Kidney epithelial cell (primary cell): ENCODE measurements around the gene PSMD3. TPM values are rescaled to one million over a fixed set of nuclear protein-coding genes. Genes with fewer than 3 reads are reported as not detected.
"Not testable (repeated sequence)": the region's sequence is repeated elsewhere in the genome, so short reads cannot be mapped to it uniquely, and the experiment has no call there.

Experiments
- DNase-seq: peaks from one replicate; pipeline ENCODE4 v3.0.0-alpha.2; 2010; ENCODE audit warnings: low read depth
- H3K27me3 ChIP-seq: 2 replicates; pipeline ENCODE4 v1.6.0; 2011; ENCODE audit warnings: low read length; ENCODE audit not compliant: control insufficient read depth, insufficient read depth
- H3K36me3 ChIP-seq: 2 replicates; pipeline ENCODE4 v1.5.1; 2011; ENCODE audit warnings: low read length; ENCODE audit not compliant: control insufficient read depth, insufficient read depth
- H3K4me3 ChIP-seq: 2 replicates; pipeline ENCODE4 v1.5.1; 2011; ENCODE audit warnings: low read depth, mild to moderate bottlenecking, control low read depth, low read length
- total RNA-seq: library from RNA; depleted of rRNA; stranded (reverse); fragments of >200 nt; gene quantifications from 2 replicates; pipeline ENCODE4 v1.2.3, GENCODE V29; 2015
- TF ChIP-seq, protein P1 (sequence below): IDR thresholded peaks from 2 replicates; pipeline ENCODE4 v1.5.1; 2011; ENCODE audit warnings: mild to moderate bottlenecking, moderate library complexity, low read length, control low read depth, inconsistent platforms; ENCODE audit not compliant: insufficient read depth, poor library complexity, severe bottlenecking

PSMD3 gene
- total RNA-seq, 1 donor from 2014 or later = 104 TPM

DNA sequence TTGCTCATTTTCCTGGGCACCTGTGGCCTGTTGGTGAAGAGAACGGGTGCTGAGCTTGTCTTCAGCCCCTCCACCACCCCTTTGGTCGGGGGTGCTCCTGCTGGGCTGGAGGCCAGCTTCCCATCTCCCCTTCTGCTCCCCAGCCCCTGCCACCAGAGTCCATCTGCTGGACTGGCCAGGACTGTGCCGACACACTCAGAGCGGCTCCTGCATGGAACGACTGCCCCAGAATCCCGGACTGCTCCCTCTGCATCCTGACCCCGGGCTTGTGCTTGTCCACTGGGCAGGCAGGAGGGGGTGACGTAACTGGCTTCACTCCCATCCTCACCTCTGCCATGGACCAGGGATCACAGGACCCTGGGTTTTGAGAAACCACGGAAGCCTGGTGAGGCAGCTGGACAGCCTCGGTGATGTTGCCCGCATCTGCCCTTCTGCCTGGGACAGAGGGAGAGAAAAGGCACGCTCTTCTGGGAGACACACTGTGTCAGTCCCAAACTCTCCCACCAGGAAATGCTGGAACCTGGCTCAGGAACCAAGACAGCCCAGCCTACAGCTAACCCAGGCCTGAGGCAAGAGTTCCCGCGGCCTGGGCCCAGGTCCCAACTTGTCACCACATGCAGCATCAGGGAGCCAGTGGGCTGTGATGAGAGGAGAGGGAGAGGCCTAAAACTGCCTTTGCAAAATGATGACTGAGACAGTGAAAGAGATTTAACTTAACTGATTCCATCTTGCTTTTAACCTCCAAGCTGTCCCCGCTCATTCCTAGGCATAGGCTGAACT is 33.9 kb upstream of the PSMD3 start:
- H3K4me3 ChIP-seq = no peak overlapping the region
- H3K27me3 ChIP-seq = peaks cover 3% of the 10 kb centered on the region
- TF ChIP-seq, protein P1, sequence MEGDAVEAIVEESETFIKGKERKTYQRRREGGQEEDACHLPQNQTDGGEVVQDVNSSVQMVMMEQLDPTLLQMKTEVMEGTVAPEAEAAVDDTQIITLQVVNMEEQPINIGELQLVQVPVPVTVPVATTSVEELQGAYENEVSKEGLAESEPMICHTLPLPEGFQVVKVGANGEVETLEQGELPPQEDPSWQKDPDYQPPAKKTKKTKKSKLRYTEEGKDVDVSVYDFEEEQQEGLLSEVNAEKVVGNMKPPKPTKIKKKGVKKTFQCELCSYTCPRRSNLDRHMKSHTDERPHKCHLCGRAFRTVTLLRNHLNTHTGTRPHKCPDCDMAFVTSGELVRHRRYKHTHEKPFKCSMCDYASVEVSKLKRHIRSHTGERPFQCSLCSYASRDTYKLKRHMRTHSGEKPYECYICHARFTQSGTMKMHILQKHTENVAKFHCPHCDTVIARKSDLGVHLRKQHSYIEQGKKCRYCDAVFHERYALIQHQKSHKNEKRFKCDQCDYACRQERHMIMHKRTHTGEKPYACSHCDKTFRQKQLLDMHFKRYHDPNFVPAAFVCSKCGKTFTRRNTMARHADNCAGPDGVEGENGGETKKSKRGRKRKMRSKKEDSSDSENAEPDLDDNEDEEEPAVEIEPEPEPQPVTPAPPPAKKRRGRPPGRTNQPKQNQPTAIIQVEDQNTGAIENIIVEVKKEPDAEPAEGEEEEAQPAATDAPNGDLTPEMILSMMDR = no peak
- H3K36me3 ChIP-seq = no peaks in the 10 kb centered on the region
- no peak for DNase-seq

DNA sequence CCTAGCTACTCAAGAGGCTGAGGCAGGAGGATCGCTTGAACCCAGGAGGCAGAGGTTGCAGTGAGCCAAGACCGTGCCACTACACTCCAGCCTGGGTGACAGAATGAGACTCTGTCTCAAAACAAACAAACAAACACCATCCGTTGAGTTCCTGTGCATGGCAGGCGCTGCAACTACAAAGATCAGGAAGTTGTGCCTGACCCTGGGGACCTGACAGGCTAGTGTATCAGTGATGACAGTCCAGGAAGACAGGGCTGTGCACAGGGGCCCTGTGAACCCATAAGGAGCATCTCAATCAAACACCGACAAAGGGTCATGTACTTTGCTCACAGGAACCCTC is 32.1 kb upstream of the PSMD3 start:
- not testable (repeated sequence) for H3K36me3 ChIP-seq, DNase-seq, H3K27me3 ChIP-seq, H3K4me3 ChIP-seq

DNA sequence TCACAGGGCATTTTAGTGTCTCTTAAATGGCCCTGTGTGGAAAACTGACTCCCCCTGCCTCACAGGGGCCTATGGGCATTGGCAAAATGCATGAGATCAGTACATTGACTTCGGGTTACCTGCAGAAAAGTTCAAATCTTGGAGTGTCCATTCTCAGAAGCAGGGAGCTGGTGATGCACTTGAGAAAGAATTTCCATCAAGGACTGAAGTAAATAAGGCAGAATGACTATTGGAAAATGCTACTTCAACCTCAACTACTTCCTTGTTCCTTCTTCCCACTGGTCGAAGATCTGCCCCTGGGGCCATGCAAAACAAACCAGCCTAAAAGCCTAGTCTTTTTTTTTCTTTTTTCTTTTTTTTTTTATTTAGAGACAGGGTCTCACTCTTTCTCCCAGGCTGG is 31.6 kb upstream of the PSMD3 start:
- TF ChIP-seq, protein P1 = no peak
- H3K4me3 ChIP-seq = no peak overlapping the region
- DNase-seq = no peak
- no peaks in the 10 kb centered on the region for H3K36me3 ChIP-seq
- H3K27me3 ChIP-seq = peaks cover 3% of the 10 kb centered on the region

DNA sequence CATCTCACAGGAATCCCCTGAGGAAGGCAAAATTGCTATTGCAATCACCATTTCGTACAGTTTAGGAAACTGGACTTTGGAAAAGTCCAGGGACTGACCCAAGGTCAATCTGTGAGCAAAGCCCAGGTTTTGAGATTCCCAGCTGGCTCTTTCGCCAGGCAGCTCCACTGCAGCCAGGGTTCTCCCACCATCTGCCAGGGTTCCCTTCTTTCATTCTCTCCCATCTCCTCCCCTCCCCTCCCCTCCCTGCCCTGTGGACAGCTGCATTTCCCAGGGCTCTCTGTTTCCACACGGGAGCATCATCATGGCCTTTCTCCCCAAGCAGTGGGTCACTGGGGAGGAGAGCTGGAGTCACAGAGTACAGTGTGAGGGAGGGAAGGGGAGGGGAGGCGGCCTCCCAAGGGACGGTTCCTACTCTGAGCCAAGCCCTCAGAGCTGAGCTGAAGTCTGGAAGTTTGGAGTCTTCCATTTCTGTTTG is 29.7 kb upstream of the PSMD3 start:
- H3K4me3 ChIP-seq = no peak overlapping the region
- TF ChIP-seq, protein P1 = no peak
- no peaks in the 10 kb centered on the region for H3K36me3 ChIP-seq
- peaks cover 3% of the 10 kb centered on the region for H3K27me3 ChIP-seq
- no peak for DNase-seq

DNA sequence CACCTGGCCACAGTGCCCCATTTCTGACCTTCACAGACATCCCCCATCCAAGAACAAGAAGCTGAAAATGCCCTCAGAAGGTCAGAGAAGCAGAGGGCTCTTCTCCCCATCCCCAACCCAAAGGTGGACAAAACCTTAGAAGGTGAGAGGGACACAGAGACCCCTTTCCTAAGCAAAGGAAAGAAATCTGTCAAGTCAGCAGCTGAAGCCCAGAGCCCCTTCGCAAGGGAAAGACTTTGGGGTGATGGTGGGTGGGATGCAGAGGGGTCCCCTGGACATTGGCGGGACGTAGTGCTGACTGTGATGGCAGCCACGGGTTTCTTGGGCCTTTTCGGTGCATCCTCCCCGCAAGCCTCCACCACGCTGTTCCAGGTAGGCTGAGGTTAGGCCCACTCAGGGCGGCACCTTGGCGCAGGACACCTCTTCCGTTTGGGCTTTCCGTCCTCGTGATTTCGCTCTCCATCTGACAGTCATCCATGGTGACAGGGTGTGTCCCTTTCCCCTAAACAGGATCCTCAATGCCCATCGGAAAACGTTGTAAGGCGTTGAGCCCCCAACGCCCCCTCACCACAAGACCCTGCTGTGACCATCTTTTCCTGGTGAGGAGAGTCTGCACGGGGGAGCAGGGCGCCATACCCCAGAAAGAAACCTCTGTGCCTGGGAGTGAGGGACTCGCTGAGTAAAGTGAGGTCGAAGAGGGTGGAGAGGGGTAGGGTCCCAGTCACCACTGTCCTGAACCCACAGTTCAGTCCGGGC is 28.5 kb upstream of the PSMD3 start:
- Histone ChIP-seq H3K36me3 (no peaks in the 10 kb centered on the region), H3K4me3 (peak overlapping the region; percentile 25), H3K27me3 (no peaks in the 10 kb centered on the region)
- TF ChIP-seq, protein P1 = no peak
- no peak for DNase-seq

DNA sequence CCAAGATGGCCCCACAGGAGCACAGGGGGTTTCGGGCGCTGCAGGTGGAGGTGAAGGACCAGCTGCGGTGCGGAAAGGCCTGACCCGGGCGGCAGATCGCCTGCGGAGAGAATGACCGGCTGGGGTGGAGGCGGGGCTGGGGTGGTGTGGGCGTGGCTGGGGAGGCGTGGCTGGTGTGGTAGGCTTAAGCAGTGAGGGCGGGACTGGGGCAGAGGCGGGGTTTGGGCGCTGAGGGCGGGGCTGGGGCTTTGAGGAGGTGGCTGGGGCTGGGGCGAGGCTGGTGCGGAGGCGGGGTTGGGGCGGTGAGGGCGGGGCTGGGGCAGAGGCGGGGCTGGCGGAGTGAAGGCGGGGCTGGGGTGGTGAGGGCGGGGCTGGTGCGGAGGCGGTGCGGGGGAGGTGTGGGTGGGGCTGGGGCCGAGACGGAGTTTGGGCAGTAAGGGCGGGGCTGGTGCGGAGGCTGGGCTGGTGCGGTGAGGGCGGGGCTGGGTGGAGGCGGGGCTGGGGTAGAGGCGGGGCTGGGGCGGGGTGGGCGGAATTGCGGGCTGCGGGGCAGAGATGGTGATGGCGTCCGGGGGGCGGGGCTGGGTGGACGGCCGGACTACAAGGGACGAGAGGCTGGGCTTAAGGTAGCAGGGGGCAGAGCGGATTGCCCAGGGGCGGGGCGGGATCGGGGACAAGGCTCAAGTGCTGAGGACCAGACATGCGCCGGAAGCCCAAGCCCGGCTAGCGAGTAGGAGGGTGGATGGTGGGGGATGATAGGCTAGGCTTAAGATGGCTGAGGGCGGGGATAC is 27.7 kb upstream of the PSMD3 start:
- Histone ChIP-seq H3K27me3 (no peaks in the 10 kb centered on the region), H3K36me3 (no peaks in the 10 kb centered on the region), H3K4me3 (peak overlapping the region; percentile 32)
- DNase-seq = peak; percentile 86
- TF ChIP-seq, protein P1 = no peak
